ENCODE measurements around the gene RANBP10.
"Not testable (repeated sequence)": the region's sequence is repeated elsewhere in the genome, so short reads cannot be mapped to it uniquely, and the experiment has no call there.

The RANBP10 gene

GRCh38 chr16:67775273-67775672 is 31.1 kb downstream of the RANBP10 start:
- no peak for DNase-seq

DNA sequence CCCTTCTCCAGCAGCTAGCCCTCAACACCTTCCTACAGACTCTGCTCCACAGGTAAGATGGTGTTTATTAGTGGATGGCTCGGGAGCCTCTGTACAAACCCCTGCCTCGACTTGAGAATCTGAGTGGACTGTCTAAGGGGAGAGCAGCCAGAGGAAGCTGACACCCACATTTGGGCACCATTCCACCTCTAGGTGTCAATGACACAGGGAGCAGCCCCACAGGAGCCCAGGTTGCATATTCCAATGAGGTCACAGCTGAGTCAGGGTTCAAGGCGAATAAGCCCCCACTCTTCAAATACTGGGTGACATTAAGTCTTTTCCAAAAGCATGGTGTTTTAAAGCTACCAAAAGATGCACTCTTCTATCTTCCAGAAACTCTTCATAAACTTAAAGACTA is 31.9 kb downstream of the RANBP10 start:
- no peak for DNase-seq

DNA sequence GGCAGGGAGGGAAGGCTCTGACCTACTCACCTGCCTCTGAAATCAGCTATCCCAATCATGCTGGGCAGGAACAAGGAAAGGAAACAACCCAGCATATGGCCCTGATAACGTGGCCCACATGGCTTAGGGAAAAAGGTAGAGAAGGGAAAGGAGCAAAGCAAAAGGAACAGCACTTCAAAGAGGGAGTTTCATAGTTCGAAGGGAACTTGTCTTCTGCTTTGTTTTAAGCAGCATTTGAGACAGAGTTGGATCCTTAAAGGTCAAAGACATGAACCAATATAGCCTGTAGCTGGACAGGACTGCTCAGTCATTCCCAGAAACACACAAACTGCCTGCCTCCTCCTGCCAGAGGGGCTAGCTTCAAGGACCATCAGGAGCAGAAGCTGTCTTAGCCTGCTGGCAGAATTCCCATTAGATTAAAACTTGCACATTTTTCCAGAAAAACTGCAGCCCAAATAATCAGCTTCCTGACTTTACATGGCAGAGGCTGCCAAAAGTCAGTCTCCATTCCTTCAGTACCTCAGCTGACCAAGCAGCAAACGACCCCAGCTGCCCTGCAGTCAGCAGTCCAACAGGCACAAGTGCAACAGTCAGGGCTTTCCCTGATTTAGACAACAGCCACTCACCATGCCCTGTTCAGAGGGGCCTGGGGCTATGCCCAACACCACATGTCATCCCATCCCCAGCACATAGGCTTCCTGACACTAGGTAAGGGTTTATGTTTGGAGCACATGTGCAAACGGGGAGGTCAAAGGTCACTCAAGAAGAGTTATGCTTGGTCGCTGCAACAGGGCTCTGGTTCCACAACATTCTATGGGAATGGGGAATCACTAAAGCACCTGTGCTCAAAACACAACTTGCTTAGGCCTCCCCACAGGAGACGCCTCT is 32.5 kb downstream of the RANBP10 start:
- no peak for DNase-seq

DNA sequence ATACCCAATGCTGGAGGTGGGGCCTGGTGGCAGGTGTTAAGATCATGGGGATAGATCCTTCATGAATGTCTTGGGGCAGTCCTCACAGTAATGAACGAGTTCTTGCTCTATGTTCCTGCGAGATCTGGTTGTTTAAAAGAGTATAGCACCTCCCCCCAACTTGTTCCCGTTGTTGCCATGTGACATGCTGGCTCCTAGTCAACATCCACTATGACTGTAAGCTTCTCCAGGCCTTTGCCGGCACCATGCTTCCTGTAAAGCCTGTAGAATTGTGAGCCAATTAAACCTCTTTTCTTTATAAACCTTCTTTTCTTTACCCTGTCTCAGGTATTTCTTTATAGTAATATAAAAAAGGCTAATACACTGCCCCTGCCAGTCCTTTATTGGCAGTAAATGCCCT is 33.3 kb downstream of the RANBP10 start:
- no peak for DNase-seq

GRCh38 chr16:67770346-67770991 is 35.9 kb downstream of the RANBP10 start:
- no peak for DNase-seq

DNA sequence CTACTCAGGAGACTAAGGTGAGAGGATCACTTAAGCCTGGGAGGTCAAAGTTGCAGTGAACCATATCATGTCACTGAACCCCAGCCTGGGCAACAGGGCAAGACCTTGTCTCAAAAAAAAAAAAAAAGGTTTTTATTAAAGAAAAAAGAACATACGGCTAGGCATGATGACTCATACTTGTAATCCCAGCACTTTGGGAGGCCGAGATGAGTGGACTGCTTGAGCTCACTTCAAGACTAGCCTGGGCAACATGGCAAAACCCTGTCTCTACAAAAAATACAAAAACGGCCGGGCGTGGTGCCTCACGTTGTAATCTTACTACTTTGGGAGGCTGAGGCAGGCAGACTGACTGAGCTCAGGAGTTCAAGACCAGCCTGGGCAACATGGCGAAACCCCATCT is 38.4 kb downstream of the RANBP10 start:
- no peak for DNase-seq

- DNase-seq: no peak
These were observed 40.1 kb downstream of the RANBP10 start for GRCh38 chr16:67766291-67766690.

GRCh38 chr16:67764158-67764667 is 42.1 kb downstream of the RANBP10 start:
- DNase-seq: no peak

- no peak for DNase-seq
These were observed 43.3 kb downstream of the RANBP10 start for GRCh38 chr16:67763066-67763465.

DNA sequence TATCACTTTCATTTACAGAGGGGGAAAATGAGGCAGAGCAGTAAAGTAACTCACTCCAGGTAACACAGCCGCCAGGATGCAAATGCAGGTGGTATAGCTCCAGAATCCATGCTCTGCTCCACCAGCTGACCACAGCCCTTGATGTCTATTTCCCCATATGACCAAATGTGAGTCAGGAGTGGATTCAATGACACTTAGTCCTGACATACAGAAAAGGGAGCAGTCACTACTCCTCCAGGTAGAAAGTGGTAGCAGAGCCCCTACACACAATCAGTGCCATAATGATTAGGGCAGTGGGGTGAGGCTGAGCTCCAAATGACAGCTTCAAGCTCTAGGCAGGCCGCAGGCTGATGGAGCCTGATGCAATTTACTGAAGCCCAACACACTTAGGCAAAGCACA is 44.0 kb downstream of the RANBP10 start:
- no peak for DNase-seq

- DNase-seq: no peak
These were observed 44.4 kb downstream of the RANBP10 start for GRCh38 chr16:67761924-67762323.

GRCh38 chr16:67760956-67761230 is 45.5 kb downstream of the RANBP10 start:
- DNase-seq: no peak

DNA sequence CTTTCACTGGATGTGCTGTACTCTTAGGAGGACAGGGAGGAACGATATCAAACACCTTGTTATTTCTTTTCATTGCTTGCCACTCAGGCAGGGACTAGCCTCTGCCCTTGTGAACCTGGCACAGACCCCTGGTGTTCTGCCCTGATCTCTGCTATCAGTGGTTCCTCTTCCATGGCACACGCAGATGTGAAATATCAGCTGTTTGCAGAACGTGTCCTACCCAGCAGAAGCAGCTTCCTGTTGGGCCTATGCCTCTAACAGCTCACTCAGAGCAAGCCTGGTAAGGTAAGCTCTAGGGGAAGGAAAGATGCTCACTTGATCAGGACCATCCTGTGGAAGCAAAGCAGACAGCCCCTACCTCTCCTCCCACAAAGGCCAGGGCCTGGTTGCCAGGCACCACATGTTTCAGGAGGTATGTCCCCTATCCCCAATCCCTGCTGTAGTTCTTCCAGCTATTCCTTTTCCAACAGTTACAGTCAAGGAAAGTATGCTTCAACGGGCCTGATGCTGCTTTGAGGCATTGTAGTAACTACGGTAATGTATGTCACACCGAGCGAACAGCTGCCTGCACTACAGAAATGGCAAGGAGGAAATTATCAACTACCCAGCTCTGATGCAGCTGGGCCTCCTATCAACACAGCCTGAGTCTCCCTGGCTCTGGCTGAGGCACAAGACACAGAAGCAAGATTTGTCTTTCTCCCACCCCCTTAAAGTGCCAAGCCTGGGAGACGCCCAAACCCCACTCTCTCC is 46.0 kb downstream of the RANBP10 start:
- no peak for DNase-seq

GRCh38 chr16:67758966-67759365 is 47.4 kb downstream of the RANBP10 start:
- DNase-seq: no peak

GRCh38 chr16:67758006-67758405 is 48.4 kb downstream of the RANBP10 start:
- DNase-seq: no peak

DNA sequence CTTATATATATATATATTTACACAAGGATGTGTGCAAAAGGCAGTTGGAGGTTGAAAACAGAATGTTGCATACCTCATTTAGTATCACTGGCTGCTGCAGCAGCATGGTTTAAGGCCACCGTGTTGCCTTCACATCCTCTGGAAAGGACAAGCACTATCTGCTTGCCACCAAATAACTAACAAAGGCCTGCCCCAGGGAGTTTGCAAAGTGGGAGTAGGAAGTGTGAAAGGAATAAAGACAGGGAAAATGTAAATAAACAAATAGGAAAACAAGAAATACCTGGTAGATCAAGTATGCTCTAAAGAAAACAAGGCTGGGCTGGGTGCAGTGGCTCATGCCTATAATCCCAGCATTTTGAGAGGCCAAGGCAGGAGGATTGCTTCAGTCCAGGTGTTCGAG is 53.7 kb downstream of the RANBP10 start:
- no peak for DNase-seq

DNA sequence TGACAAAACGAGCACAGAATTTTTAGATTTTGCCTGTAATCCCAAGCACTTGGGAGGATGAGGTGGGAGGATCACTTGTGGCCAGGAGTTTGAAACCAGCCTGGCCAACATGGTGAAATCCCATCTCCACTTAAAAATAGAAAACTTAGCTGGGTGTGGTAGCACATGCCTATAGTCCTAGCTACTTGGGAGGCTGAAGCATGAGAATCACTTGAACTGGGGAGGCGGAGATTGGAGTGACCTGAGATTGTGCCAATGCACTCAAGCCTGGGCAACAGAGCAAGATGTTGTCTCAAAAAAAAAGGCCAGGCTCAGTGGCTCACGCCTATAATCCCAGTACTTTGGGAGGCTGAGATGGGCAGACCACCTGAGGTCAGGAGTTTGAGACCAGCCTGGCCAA is 55.0 kb downstream of the RANBP10 start:
- not testable (repeated sequence) for DNase-seq

GRCh38 chr16:67750466-67750865 is 55.9 kb downstream of the RANBP10 start:
- no peak for DNase-seq

DNA sequence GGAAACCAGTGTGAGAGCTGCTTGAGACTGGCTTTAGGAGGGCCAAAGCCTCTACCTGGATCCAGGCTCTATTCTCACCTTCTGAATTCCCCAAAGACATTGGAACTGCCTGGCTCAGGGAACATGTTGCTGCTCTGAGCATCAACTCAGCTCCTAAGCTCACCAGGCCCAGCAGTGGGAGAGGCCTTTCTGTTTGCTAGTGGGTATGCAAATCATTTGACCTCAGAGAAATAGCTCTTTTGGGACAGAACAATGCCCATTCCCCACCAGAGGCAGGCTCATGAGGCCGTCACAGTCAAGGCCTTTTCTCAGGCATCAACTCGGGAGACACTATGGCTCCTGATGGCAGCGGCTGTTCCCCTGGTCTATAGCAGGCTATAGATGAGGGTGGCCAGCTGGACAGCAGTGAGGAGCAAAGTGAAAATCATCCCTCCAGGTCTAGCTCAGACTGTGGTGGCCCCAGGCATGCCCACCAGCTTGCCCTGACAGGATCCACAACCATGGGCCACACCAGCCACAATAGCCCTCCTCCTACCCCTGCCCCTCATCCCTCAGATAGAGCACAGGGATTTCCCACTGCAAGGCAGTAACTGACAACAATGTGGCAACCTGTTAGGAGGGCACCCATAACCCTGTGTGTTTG is 56.8 kb downstream of the RANBP10 start:
- no peak for DNase-seq

DNA sequence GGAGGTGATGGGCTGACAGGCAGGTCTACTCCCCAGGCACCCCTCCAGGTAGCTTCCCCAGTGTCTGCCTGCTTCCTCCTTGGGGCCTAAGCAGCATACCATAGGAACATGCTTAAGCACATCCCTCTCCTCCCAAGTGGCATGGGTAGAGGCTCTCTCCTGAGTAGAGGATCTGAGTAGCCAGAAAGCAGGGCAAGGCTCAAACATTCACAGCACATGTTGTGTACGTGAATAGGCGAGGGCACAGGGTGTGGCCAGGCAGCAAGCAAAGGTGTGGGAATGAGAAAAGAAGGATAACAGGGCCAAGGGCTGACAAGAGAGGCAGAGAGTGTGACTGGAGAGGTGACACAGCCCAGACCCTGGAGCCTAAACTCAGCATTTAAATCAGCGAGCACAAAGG is 57.5 kb downstream of the RANBP10 start:
- no peak for DNase-seq

DNA sequence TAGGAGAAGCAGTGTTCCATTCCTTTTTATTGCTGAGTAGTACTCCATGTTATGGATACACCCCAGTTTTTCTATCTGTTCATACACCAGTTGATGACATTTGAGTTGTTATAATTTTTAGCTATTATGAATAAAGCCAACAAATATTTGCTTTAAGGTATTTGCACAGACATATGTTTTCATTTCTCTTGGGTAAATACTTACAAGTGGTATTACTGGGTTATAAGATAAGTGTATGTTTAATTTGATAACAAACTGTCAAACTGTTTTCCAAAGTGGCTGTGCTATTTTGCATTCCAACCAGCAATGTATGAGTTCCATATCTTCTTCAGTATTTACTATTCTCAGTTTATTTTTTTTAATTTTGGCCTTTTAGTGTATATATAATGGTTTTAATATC is 59.5 kb downstream of the RANBP10 start:
- no peak for DNase-seq

- DNase-seq: no peak
These were observed 65.2 kb downstream of the RANBP10 start for GRCh38 chr16:67741118-67741517.

- DNase-seq: no peak
These were observed 66.0 kb downstream of the RANBP10 start for GRCh38 chr16:67740391-67740790.

All from activated CD8-positive, alpha-beta memory T cell treated with anti-CD3 and anti-CD28 coated beads, Interleukin-2, amount 50 U/mL, for 48 hours (primary cell).